NOMO-1 treated with DMSO at 0.1 percent for 48 hours (cell line): ENCODE results near the gene ZNF35.
"Not testable (repeated sequence)": the region's sequence is repeated elsewhere in the genome, so short reads cannot be mapped to it uniquely, and the experiment has no call there.

Experiments
- DNase-seq: peaks from one replicate; lab custom pipeline; 2025; ENCODE audit not compliant: unreplicated experiment; lab: John Stamatoyannopoulos, UW

Gene ZNF35

GRCh38 chr3:44648564-44649229, at the start of gene ZNF35:
Gene ZNF35 (plus strand): TSS chr3:44648732. CDS start chr3:44651068, 2,336 bp downstream.
- peak; percentile 74 for DNase-seq

GRCh38 chr3:44601749-44602148, 46.8 kb upstream of the ZNF35 start:
- no peak for DNase-seq

- DNase-seq: peak; percentile 7
These were observed 35.9 kb upstream of the ZNF35 start for GRCh38 chr3:44612678-44613077.

GRCh38 chr3:44624749-44625480, 23.6 kb upstream of the ZNF35 start, which contains the start of gene ZNF197:
Gene ZNF197 (plus strand): TSS chr3:44625036. CDS start chr3:44629155, 4,119 bp downstream.
- peak; percentile 61 for DNase-seq

GRCh38 chr3:44628716-44629115, 19.8 kb upstream of the ZNF35 start:
- DNase-seq: no peak

- no peak for DNase-seq
These were observed 16.3 kb upstream of the ZNF35 start for GRCh38 chr3:44632193-44632592.

- DNase-seq: no peak
These were observed 6.2 kb upstream of the ZNF35 start for GRCh38 chr3:44642337-44642736.

GRCh38 chr3:44643024-44643423, 5.5 kb upstream of the ZNF35 start:
- DNase-seq: no peak

GRCh38 chr3:44647771-44648170, 761 bp upstream of the ZNF35 start:
- DNase-seq: no peak

- no peak for DNase-seq
These were observed 1.2 kb downstream of the ZNF35 start for GRCh38 chr3:44649709-44650108.

GRCh38 chr3:44654039-44654438, 5.5 kb downstream of the ZNF35 start:
- DNase-seq: no peak

- no peak for DNase-seq
These were observed 10.5 kb downstream of the ZNF35 start for GRCh38 chr3:44659015-44659414.

GRCh38 chr3:44659434-44659833, 10.9 kb downstream of the ZNF35 start:
- no peak for DNase-seq

- DNase-seq: no peak
These were observed 12.7 kb downstream of the ZNF35 start for GRCh38 chr3:44661189-44661588.

- no peak for DNase-seq
These were observed 16.6 kb downstream of the ZNF35 start for GRCh38 chr3:44665173-44665572.

- DNase-seq: no peak
These were observed 17.8 kb downstream of the ZNF35 start for GRCh38 chr3:44666346-44666745.

GRCh38 chr3:44669760-44670159, 21.2 kb downstream of the ZNF35 start:
- no peak for DNase-seq

GRCh38 chr3:44673466-44673865, 24.9 kb downstream of the ZNF35 start:
- DNase-seq: not testable (repeated sequence)

- DNase-seq: no peak
These were observed 25.7 kb downstream of the ZNF35 start for GRCh38 chr3:44674211-44674610.

GRCh38 chr3:44678480-44679116, 30.1 kb downstream of the ZNF35 start:
- no peak for DNase-seq

- no peak for DNase-seq
These were observed 32.5 kb downstream of the ZNF35 start for GRCh38 chr3:44680921-44681455.
